A673 (cell line): ENCODE results near the gene TRAPPC14. TPM values are rescaled to one million over a fixed set of nuclear protein-coding genes. Genes with fewer than 3 reads are reported as not detected.
A peak's percentile ranks its signal among the peaks of the same experiment; 100 is the strongest.

Source experiments
- BruUV-seq: library from RNA; stranded (reverse); fragments of 400-500 nt; replicated peaks from 2 replicates; lab custom pipeline; 2021; lab: Mats Ljungman, UMichigan
- CTCF ChIA-PET: fragments of 300-600 bp; sonication (Branson Sonifier 250); formaldehyde crosslinking; loops from one replicate; lab custom pipeline; 2022; ENCODE audit warnings: antibody characterized with exemption; lab: Charles Lee
- POLR2A ChIA-PET: fragments of 300-600 bp; sonication (Branson Sonifier 250); formaldehyde crosslinking; loops from one replicate; lab custom pipeline; 2022; ENCODE audit warnings: antibody characterized with exemption; ENCODE audit not compliant: low non-redundant PET; lab: Charles Lee
- DNase-seq: peaks from one replicate; pipeline ENCODE4 v3.0.0-alpha.2; 2015; ENCODE audit warnings: low spot score
- H3K27ac ChIP-seq: fragments of 200-600 bp; sonication (generic); 2 replicates; pipeline ENCODE4 v1.5.1; 2016; ENCODE audit warnings: mixed run types, low read depth, mild to moderate bottlenecking, mixed read lengths, antibody characterized with exemption, low read length; ENCODE audit not compliant: poor library complexity, severe bottlenecking
- H3K27me3 ChIP-seq: fragments of 200-600 bp; sonication (generic); replicated peaks from 2 replicates; pipeline ENCODE4 v1.6.1; 2017; ENCODE audit warnings: mixed run types, low read depth, mild to moderate bottlenecking, mixed read lengths, antibody characterized with exemption, low read length; ENCODE audit not compliant: insufficient read depth, poor library complexity
- H3K36me3 ChIP-seq: fragments of 200-600 bp; sonication (generic); 2 replicates; pipeline ENCODE4 v1.6.1; 2016; ENCODE audit warnings: mixed run types, mild to moderate bottlenecking, mixed read lengths, antibody characterized with exemption, low read length; ENCODE audit not compliant: insufficient read depth, poor library complexity, severe bottlenecking
- H3K4me1 ChIP-seq: fragments of 200-600 bp; sonication (generic); 2 replicates; pipeline ENCODE4 v1.6.1; 2017; ENCODE audit warnings: mixed run types, mild to moderate bottlenecking, mixed read lengths, antibody characterized with exemption, low read length; ENCODE audit not compliant: insufficient read depth, poor library complexity, severe bottlenecking
- H3K4me3 ChIP-seq: fragments of 200-600 bp; sonication (generic); 2 replicates; pipeline ENCODE4 v1.5.1; 2016; ENCODE audit warnings: low read depth, mixed run types, mild to moderate bottlenecking, mixed read lengths, low read length; ENCODE audit not compliant: poor library complexity, severe bottlenecking
- H3K9me3 ChIP-seq: fragments of 200-600 bp; sonication (generic); 2 replicates; pipeline ENCODE4 v1.6.1; 2016; ENCODE audit warnings: mixed run types, low read depth, mild to moderate bottlenecking, mixed read lengths, antibody characterized with exemption, low read length; ENCODE audit not compliant: poor library complexity, severe bottlenecking
- CTCF ChIP-seq: fragments of 300-800, 200-600 bp; sonication (generic); conservative IDR thresholded peaks from 2 replicates; pipeline ENCODE4 v1.5.1; 2017; ENCODE audit warnings: low read depth, mild to moderate bottlenecking, antibody characterized with exemption, low read length, moderate library complexity, mixed read lengths
- EZH2 ChIP-seq: fragments of 200-600 bp; sonication (generic); IDR thresholded peaks from 2 replicates; pipeline ENCODE4 v1.6.1; 2017; ENCODE audit warnings: borderline replicate concordance, low read depth, mild to moderate bottlenecking, mixed read lengths, antibody characterized with exemption, low read length; ENCODE audit not compliant: poor library complexity, severe bottlenecking
- intact Hi-C: fragments of 100-400 bp; cut with micrococcal nuclease; formaldehyde crosslinking; loops from one replicate; pipeline ENCODE4 v1.10.0; 2022; ENCODE audit not compliant: unreplicated experiment
- total RNA-seq: library from RNA; stranded (reverse); gene quantifications from 2 replicates; pipeline ENCODE4 v1.2.3, GENCODE V29; 2021

The TRAPPC14 gene
- total RNA-seq, 1 experiment from 2014 or later = 22.6 TPM

GRCh38 chr7:100174582-100174981 lies 16.1 kb upstream of the TRAPPC14 start:
- Histone ChIP-seq H3K9me3 (no peaks in the 10 kb centered on the region), H3K4me3 (no peak overlapping the region), H3K27ac (no peak overlapping the region), H3K4me1 (peaks cover 10% of the 10 kb centered on the region), H3K27me3 (no peaks in the 10 kb centered on the region), H3K36me3 (no peaks in the 10 kb centered on the region)
- TF ChIP-seq EZH2 = no peak
- TF ChIP-seq CTCF = no peak
- POLR2A ChIA-PET = no interaction called here
- CTCF ChIA-PET = no interaction called here
- no TSS peak for BruUV-seq
- intact Hi-C loops = no loop called here
- DNase-seq = no peak

- H3K4me1 ChIP-seq = peaks cover 11% of the 10 kb centered on the region
- POLR2A ChIA-PET = no interaction called here
- no peaks in the 10 kb centered on the region for H3K9me3 ChIP-seq
Measured at GRCh38 chr7:100173806-100174495, 15.4 kb upstream of the TRAPPC14 start.

GRCh38 chr7:100171840-100172239 lies 13.3 kb upstream of the TRAPPC14 start:
- Histone ChIP-seq H3K4me3 (peak overlapping the region; percentile 41), H3K36me3 (no peaks in the 10 kb centered on the region), H3K4me1 (peaks cover 30% of the 10 kb centered on the region), H3K27ac (no peak overlapping the region), H3K27me3 (no peaks in the 10 kb centered on the region), H3K9me3 (no peaks in the 10 kb centered on the region)
- BruUV-seq = no TSS peak
- TF ChIP-seq EZH2 (no peak), CTCF (no peak)
- no peak for DNase-seq
- intact Hi-C loops = no loop called here
- CTCF ChIA-PET = no interaction called here
- POLR2A ChIA-PET = no interaction called here

More at GRCh38 chr7:100173806-100174495, 15.4 kb upstream of the TRAPPC14 start:
- Histone ChIP-seq H3K27ac (no peak overlapping the region), H3K36me3 (no peaks in the 10 kb centered on the region), H3K27me3 (no peaks in the 10 kb centered on the region), H3K4me3 (no peak overlapping the region)
- no peak for DNase-seq
- TF ChIP-seq CTCF (no peak), EZH2 (no peak)
- CTCF ChIA-PET = no interaction called here
- no TSS peak for BruUV-seq
- intact Hi-C loops = no loop called here
